GM18502 (cell line): Measurements from ENCODE around the gene CEP112.
"Not testable (repeated sequence)": the region's sequence is repeated elsewhere in the genome, so short reads cannot be mapped to it uniquely, and the experiment has no call there.

Experiments used
- ATAC-seq: cut with Tn5 transposase; IDR thresholded peaks from one replicate; pipeline ENCODE4 v1.9.1; 2021; ENCODE audit warnings: mild to moderate bottlenecking; ENCODE audit not compliant: unreplicated experiment, poor library complexity

CEP112 gene

GRCh38 chr17:65754081-65754480, 437.9 kb downstream of the CEP112 start:
- no peak for ATAC-seq

GRCh38 chr17:65753348-65753747, 438.6 kb downstream of the CEP112 start:
- no peak for ATAC-seq

DNA sequence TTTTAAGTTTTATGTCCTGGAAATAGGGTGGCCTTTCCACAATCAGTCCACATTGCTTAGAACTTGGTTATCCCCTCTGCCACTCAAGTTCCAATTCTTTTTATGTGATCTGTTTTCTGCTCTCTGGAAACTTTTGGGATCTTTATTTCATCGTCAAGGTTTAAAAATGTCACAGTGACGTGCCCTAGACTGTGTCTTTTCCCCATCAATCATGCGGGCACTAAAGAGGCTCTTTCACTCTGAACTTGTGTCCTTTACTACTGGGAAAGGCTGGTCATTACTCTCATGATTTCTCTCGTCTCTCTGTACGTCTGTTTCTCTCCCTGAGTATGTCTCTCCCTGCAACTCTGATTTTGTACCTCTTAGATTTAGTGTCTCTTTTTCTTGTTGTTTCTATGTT, 440.7 kb downstream of the CEP112 start:
- no peak for ATAC-seq

GRCh38 chr17:65750631-65751115, 441.3 kb downstream of the CEP112 start:
- no peak for ATAC-seq

GRCh38 chr17:65750166-65750565, 441.8 kb downstream of the CEP112 start:
- no peak for ATAC-seq

- no peak for ATAC-seq
Measured at GRCh38 chr17:65749479-65749878, 442.5 kb downstream of the CEP112 start.

GRCh38 chr17:65745241-65745640, 446.7 kb downstream of the CEP112 start:
- no peak for ATAC-seq

DNA sequence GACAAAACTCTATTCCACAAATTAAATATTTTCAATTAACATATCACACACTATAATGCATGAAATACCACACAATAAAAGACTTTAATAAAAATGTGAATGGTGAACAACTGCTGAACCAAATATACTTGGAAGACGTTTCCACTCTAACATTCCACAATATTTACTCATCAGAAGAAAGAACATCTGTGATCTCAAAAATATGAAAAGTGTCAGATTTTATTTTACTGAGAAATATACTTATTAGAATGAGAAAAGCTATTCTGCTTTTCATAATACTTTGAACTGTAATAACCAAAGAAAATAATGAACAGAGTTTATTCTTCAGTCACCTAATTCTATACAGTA, 448.7 kb downstream of the CEP112 start:
- no peak for ATAC-seq

DNA sequence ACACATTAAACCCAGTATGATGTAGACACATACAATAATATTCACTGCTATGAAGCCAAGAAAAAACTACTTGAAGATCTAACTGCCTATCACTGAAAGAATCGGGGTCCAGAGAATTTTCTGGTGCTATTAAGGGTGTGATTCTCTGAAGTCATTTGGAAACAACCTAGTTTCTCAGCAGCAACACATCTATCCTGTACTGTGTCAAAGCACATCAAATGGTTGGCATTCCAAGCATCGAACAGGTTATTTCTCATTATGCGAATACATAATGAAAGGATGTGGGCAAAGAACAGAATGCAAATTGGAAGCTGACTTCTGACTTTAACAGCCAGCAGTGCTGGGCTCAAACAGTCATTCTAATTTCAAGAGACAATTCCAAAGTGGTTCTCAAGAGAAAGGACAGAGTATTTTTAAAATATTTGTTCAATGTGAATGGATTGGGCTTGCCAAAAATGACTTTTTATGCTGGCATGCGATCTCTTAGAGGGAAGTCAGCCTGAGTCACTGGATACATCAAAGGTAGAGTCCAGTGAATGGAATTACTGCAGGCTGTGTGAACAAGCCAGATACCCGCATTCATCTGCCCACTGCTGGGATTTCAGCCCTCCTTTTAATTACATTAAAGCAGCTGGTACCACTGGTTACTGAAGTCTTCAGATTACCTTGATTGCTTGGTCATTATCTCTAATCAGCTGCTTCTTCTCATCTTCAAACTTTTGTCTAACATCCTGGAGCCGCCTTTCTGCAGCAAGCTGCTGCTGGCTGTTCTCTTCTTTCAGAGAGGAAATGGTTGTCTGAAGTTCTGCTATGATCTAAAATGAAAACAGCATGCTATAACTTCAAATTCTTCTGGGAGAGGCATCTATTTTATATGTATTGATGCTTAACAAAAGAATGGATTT, 449.3 kb downstream of the CEP112 start:
- ATAC-seq: no peak

DNA sequence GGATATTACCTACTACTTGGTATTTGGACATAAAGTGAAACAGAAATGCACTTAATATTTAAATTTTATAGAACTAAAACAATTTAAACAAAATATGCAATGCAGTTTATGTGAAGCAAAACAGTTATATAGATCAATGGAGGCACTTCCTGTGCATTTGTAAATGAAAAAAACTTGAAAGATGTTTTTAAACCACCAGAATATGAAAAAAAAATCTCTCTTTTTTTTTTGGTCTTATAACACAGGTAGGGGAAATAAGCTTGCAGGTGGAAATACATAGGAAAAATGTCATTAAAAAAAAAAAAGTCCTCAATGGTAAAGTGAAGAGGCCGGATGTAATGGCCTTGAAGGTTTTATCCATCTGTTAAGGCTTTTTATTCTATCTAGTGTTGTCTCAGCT, 450.2 kb downstream of the CEP112 start:
- ATAC-seq: no peak

DNA sequence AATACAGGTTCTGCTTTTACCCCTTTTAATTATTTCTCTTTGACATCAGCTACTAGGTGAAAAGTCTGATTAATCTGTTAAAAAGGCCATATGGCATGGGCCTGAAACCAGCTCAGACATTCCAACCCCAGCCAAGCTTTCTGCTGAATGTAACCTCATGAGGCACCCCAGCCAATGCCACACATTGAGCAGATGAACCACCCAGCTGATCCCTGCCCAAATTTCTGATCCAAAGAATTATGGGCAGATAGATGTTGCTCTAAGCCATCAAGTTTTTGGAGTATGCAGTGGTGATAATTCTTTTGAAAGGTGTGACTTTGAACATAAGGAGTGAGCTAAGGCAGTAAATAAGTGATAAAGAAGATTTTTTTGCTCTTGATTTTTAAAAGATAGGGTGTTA, 452.9 kb downstream of the CEP112 start:
- no peak for ATAC-seq

DNA sequence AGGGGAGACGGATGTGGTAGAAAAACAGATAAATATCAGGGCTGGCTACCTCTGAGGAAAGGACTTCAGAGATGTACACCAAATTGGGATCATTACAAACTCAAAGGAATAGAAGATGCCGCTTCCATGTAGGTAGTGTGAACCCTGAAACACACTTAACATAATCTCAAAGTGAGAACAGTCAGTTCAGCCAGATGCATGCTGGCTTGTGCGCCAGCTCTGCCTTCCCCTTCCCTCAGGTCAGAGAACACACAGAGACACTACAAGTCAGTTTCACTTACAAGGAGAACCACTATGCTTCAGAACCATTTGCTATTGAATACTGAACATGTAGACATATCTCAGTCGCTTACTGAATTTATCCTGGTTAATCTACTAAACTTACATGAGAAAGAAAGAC, 454.5 kb downstream of the CEP112 start:
- no peak for ATAC-seq

DNA sequence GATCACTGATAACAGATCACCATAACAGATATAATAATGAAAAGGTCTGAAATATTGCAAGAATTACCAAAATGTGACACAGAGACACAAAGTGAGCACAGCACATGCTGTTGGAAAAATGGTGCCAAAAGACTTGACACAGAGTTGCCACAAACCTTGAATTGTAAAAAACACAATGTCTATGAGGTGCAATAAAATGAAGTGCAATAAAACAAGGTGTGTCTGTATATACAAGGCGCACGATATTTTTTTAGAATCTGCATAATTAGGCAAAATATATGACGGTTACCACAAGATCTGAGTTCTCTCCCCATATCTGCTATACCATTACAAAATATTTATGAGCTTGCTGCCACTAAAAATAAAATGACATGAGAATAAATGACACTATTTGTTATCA, 458.6 kb downstream of the CEP112 start:
- ATAC-seq: no peak

DNA sequence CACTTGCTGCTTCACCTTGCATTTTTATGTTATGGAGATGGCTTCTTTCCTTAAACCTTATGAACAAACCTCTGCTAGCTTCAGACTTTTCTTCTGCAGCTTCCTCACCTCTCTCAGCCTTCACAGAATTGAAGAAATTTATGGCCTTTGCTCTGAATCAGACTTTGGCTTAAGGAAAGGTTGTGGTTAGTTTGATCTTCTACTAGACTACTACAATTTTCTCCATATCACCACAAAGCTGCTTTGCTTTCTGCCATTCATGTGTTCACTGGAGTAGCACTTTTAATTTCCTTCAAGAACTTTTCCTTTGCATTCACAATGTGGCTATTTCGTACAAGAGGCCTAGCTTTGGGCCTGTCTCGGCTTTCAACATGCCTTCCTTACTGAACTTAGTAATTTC, 459.3 kb downstream of the CEP112 start:
- ATAC-seq: not testable (repeated sequence)

DNA sequence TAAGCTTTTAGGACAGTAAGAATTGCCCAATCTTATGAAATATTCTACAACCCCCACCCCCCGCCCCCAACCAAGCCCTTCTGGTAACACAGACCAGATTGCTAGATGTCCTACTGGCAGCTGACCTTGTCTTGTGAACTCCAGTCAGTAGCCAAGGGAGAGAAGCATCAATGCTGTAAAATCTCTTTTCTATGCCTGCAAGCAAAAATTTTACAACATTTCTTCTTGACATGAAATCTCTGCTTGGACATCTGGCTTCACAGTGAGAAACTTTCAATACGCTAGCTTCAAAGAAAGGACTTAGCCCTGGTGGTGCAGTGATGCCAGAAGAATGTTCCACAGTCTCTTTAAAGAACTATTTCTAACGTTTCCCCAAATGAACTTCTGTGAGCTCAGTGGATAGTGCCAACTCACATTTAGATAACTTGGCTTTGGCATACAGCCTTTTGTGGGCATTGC, 461.2 kb downstream of the CEP112 start:
- no peak for ATAC-seq

DNA sequence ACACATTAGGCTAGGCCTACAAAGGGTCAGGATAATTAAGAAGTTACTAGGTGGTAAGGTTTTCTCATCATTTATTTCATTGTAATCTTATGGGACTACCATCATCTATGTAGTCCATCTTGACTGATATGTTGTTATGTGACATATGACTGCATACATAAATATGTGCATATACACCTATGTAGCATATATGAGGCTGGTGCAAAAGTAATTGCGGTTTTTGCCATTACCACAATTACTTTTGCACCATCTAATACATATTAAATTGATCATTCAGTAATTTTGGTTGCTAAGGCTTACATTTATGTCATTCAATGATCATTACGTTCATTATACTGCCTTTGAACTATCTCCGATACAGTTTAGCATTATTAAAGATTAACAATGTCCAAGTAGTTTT, 462.7 kb downstream of the CEP112 start:
- no peak for ATAC-seq

GRCh38 chr17:65727832-65728231, 464.1 kb downstream of the CEP112 start:
- no peak for ATAC-seq

GRCh38 chr17:65727246-65727645, 464.7 kb downstream of the CEP112 start:
- ATAC-seq: no peak

GRCh38 chr17:65723431-65724151, 468.3 kb downstream of the CEP112 start:
- no peak for ATAC-seq

- ATAC-seq: no peak
Measured at GRCh38 chr17:65718601-65719000, 473.3 kb downstream of the CEP112 start.
